ENCODE measurements around the gene NOP53. TPM values are rescaled to one million over a fixed set of nuclear protein-coding genes. Genes with fewer than 3 reads are reported as not detected.
"Not testable (repeated sequence)": the region's sequence is repeated elsewhere in the genome, so short reads cannot be mapped to it uniquely, and the experiment has no call there.

Gene NOP53
- total RNA-seq, 1 experiment from 2014 or later, result 86.8 TPM

DNA sequence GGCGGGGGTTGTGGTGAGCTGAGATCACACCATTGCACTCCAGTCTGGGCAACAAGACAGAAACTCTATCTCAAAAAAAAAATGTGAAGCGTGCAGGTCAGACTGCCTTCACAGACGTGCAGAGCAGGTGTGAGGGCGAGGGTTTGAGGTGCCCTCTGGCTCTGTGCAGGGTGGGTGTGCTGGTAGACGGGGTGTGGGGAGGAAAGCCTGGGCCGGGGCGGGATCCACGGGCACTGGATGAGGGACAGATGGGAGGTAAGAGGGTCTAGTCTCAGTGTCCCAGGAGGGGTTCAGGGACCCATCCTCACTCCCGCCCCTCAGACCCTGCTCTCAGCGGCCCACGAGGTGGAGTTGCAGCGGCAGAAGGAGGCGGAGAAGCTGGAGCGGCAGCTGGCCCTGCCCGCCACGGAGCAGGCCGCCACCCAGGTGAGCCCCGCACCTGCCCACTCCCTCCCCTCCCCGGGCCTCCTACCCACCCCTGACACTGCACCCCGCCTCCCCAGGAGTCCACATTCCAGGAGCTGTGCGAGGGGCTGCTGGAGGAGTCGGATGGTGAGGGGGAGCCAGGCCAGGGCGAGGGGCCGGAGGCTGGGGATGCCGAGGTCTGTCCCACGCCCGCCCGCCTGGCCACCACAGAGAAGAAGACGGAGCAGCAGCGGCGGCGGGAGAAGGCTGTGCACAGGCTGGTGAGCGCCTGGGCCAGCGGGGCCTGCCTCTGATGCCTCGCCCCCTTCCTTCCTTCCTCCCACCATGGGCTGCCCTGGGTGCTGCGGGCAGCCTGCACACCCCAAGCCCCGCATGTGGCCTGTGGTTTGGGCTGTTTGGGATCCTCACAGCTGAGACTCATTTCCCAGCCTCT, 9.1 kb downstream of the NOP53 start:
- DNase-seq (ENCODE audit: low read depth), result no peak

- DNase-seq (ENCODE audit: low read depth), result no peak
Observed at GRCh38 chr19:47755065-47755761, 9.9 kb downstream of the NOP53 start.

DNA sequence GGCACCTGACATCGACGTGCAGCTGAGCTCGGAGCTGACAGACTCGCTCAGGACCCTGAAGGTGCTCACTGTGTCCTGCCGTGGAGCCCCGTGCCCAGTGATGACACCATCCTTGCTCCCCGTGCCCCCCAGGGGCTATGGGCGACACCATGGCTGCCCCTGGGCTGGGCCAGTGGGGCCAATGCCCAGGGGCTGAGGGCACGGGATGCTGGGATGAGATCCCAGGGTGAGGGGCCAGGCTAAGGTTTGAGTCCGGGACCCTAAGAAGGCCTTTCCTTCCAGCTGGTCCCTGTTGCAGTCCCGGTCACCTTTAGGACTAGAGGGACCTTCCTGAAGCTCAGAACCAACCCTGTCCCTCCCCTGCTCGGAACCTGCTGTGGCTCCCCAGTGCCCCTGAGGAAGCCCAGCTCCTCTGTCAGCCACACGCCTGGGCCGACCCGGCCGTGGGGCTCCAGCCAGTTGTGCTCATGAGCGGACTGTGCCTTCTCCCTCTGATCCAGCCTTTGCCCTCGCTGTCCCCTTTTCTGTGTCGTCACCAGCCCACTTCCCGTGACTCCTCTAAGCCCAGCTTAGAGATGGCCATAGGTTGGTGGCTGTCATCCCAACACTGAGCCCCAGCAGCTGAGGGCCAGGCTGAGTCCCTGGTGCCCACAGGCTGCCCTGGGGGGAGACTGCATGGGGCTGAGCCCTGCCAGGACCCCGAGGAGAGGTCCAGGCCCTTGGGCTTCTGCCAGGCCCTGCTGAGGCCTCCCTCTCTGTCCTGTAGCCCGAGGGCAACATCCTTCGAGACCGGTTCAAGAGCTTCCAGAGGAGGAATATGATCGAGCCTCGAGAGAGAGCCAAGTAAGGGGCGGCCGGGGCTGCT, 10.6 kb downstream of the NOP53 start:
- no peak for DNase-seq (ENCODE audit: low read depth)

DNA sequence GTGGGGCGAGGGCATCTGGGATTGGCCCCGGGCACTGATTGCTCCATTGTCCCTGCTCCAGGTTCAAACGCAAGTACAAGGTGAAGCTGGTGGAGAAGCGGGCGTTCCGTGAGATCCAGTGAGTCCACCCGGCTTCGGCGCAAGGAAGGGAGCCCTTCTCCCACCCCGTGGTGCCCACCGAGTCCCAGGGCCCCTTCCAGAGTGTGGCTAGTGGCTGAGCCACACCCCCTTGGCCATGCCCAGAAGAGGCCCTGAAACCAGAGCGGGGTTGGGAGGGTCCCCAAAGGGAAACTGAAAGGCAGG, 11.2 kb downstream of the NOP53 start:
- DNase-seq (ENCODE audit: low read depth), result no peak

DNA sequence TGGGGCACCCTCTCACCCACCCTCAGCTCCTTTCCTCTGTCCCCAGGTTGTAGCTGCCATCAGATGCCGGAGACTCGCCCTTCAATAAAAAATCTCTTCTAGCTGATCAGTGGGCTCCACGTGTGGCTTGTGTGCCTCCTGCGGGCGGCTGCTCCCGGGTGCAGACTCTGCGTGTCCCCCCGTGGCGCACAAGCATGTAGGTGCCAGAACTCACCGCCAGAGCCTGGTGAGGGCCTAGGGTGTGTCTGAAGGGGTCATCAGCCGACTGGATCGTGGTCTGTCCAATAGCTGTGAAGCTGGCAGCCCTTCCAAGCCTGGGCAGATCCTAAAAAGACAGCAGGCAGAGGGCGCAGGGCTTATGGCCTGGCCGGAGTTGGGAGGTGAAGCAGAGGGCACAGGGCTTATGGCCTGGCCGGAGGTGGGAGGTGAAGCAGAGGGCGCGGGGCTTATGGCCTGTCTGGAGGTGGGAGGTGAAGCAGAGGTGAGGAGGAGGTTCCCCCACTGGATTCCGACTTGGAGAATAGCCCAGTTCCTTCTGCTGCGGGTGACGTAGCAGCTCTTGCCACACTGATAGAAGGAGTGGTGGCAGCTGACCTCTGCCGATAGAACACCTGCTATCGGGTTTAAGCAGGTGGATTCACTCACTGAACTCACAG, 11.7 kb downstream of the NOP53 start:
- DNase-seq (ENCODE audit: low read depth), result no peak

GRCh38 chr19:47757617-47758442, 12.5 kb downstream of the NOP53 start:
- no peak for DNase-seq (ENCODE audit: low read depth)

DNA sequence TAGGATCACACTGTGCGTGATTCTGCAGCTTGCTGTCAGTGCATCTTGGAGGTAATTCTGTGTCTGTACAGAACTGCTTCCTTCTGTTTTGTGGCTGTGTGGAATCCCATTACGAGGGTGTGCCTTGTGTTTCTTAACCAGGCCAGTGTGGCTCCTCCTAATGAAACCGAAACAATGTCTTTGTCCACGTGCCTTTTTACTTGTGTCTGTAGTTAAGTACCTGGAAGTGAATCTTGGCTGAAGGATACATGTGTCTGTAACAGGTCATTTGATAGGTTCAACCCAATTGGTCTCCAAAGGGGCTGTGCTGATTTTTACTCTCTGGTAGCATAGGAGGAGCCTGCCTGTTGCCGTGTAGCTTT, 13.1 kb downstream of the NOP53 start:
- DNase-seq (ENCODE audit: low read depth), result no peak

GRCh38 chr19:47760632-47760999, 15.3 kb downstream of the NOP53 start:
- no peak for DNase-seq (ENCODE audit: low read depth)

DNA sequence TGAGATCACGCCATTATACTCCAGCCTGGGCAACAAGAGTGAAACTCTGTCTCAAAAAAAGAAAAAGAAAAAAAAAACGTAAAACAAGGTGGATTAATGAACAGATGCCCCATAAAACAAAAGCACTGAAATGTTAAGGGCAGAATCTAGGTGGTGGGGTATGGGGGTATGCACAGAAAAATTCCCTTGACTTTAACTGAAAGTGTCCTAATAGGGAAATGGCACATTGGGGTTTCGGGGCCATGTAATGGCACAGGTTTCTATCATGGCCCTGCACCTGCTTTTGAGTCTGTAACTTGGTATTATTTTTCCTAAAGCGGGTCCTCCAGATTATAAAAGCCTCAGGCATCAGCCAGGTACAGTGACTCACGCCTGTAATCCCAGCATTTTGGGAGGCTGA, 16.2 kb downstream of the NOP53 start:
- DNase-seq (ENCODE audit: low read depth), result no peak

GRCh38 chr19:47762151-47762550, 16.8 kb downstream of the NOP53 start:
- no peak for DNase-seq (ENCODE audit: low read depth)

- DNase-seq (ENCODE audit: low read depth), result no peak
Observed at GRCh38 chr19:47762615-47763308, 17.4 kb downstream of the NOP53 start.

- DNase-seq (ENCODE audit: low read depth), result not testable (repeated sequence)
Observed at GRCh38 chr19:47764705-47765104, 19.4 kb downstream of the NOP53 start.

DNA sequence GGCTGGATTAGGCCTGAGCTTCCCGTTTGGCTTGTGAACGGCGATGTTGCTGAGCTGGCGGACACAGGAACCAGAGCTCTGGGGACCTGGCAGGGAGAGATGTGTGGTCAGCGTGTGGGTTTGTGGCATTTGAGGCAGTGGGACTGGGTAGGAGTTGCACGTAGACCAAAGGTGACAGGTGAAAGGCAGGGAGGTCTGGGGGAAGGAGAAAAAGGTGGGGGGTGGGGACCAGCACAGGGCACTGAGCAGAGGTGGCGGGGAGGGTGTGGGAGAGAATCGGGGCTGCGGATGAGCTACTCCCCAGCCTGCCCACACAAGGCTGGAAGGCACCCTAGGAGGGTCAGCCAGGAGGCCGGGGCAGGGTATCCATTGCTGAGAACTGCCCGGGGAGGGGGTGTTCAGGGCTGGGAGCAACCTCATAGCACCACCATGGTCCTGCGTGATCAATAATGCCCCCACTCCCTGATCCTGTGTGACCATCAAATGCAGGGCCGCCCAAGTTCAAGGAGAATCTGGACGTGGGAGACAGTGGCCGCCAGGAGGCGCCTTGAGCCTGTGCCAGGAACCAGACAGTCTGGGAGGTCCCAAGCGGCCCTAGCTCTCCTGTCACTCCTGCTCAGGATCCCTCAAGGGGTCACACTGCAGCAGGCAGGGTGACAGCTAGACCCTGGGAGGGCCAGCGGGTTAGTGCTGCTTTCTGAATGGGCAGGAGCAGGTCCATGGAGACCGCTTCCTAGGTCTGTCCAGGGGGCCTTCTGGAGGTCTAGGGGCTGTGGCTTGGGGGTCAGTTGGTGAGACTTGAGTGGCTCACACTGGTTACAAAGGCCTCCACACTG, 20.4 kb downstream of the NOP53 start:
- DNase-seq (ENCODE audit: low read depth), result peak; percentile 36

GRCh38 chr19:47766359-47766620, 20.9 kb downstream of the NOP53 start:
- DNase-seq (ENCODE audit: low read depth), result no peak

DNA sequence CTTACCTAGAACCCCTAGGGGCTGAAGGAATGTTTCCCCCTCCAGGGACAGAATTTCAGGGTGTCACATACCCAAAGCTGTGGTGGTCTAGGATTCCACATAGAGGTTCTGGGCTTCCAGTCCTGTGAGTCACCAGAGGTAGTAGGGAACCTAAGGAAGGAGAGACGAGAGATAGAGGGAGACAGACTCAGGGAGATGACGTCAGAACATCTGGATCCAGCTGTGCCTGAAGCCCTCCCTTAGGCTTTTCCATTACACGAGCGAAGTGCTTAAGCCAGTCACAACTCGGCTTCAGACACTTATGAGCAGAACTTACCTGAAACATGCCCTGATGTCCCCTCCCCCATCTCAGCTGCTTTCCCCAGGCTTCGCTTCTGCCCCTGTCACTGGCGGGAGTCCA, 21.3 kb downstream of the NOP53 start:
- no peak for DNase-seq (ENCODE audit: low read depth)

- DNase-seq (ENCODE audit: low read depth), result no peak
Observed at GRCh38 chr19:47767349-47767748, 22.0 kb downstream of the NOP53 start.

DNA sequence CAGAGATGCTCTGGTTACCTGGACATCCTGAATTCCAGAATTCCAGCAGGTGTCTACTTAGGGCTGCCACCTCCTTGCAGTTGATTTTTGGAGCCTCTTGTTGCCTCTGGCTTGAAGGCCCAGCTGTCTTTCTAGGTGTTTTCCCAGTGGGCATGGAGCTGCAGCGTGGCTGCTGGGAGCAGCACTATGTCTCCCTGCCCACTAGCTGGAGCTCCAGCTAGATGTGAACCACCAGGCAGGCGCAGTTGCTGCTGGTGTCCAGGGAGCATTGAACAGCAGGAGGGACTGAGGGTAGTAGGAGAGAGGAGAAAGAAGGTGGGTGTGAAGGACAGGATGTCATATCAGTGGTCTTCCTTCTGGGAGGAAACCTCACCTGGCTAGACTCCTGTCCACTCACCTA, 23.3 kb downstream of the NOP53 start:
- no peak for DNase-seq (ENCODE audit: low read depth)

DNA sequence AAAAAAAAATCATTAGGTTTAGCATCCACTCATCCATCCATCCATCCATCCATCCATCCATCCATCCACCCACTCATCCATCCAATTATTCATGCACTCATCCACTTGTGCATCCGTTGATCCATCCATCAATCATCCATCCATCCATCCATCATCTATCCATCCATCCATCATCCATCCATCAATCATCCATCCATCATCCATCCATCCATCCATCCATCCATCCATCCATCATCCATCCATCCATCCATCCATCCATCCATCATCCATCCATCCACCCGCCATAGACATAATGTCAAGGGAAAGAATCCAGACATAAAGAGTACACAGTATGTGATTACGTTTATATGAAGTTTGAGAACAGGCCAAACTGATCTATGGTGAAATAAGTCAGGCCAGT, 24.2 kb downstream of the NOP53 start:
- no peak for DNase-seq (ENCODE audit: low read depth)

- DNase-seq (ENCODE audit: low read depth), result not testable (repeated sequence)
Observed at GRCh38 chr19:47771291-47771690, 25.9 kb downstream of the NOP53 start.

DNA sequence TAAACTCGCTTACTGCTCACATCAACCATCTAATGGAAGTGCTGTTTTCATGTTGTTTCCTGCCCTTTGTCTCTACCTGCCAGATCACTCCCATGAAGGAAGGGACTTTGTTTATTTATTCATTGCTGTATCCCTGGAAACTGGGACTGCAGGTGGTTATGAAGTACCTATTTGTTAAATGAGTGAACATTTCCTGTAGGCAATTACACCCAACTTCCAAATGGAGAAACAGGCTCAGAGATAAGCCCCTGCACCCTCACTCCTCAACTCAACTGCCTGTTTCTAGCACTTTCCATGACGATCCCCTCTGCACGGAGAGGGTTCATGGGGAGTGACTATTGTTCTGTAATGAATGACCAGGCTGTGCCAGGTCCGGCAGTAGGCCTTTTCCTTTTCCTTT, 31.2 kb downstream of the NOP53 start:
- no peak for DNase-seq (ENCODE audit: low read depth)
